Activated naive CD8-positive, alpha-beta T cell (primary cell): ENCODE results near the gene UBALD1.
"Not testable (repeated sequence)": the region's sequence is repeated elsewhere in the genome, so short reads cannot be mapped to it uniquely, and the experiment has no call there.

Experiments used
- H3K27ac Mint-ChIP-seq: one replicate; pipeline ENCODE4 v1.8.0; 2021; ENCODE audit warnings: mixed read lengths
- H3K27me3 Mint-ChIP-seq: one replicate; pipeline ENCODE4 v1.8.0; 2021; ENCODE audit warnings: mixed read lengths
- H3K36me3 Mint-ChIP-seq: one replicate; pipeline ENCODE4 v1.8.0; 2021; ENCODE audit warnings: mixed read lengths
- H3K4me1 Mint-ChIP-seq: one replicate; pipeline ENCODE4 v1.8.0; 2021; ENCODE audit warnings: low read depth, mixed read lengths
- H3K4me3 Mint-ChIP-seq: one replicate; pipeline ENCODE4 v1.8.0; 2021; ENCODE audit warnings: mild to moderate bottlenecking, mixed read lengths
- H3K9me3 Mint-ChIP-seq: one replicate; pipeline ENCODE4 v1.8.0; 2021; ENCODE audit warnings: low read depth, mixed read lengths

The UBALD1 gene

GRCh38 chr16:4651827-4652226 lies 37.1 kb upstream of the UBALD1 start:
- Mint-ChIP-seq H3K27ac (no peak overlapping the region), H3K9me3 (no peaks in the 10 kb centered on the region), H3K36me3 (peaks cover 2% of the 10 kb centered on the region), H3K27me3 (no peaks in the 10 kb centered on the region), H3K4me1 (peaks cover 26% of the 10 kb centered on the region), H3K4me3 (no peak overlapping the region)

GRCh38 chr16:4650443-4651074 lies 35.9 kb upstream of the UBALD1 start:
- not testable (repeated sequence) for H3K27me3 Mint-ChIP-seq, H3K4me3 Mint-ChIP-seq, H3K27ac Mint-ChIP-seq, H3K36me3 Mint-ChIP-seq, H3K9me3 Mint-ChIP-seq
- peaks cover 33% of the 10 kb centered on the region for H3K4me1 Mint-ChIP-seq

GRCh38 chr16:4649744-4650442 lies 35.2 kb upstream of the UBALD1 start:
- Mint-ChIP-seq H3K27me3 (no peaks in the 10 kb centered on the region), H3K36me3 (peaks cover 1% of the 10 kb centered on the region), H3K27ac (peak overlapping the region; percentile 75), H3K9me3 (no peaks in the 10 kb centered on the region), H3K4me1 (peaks cover 36% of the 10 kb centered on the region), H3K4me3 (peak overlapping the region; percentile 17)

GRCh38 chr16:4648917-4649316 lies 34.2 kb upstream of the UBALD1 start:
- Mint-ChIP-seq H3K9me3 (no peaks in the 10 kb centered on the region), H3K4me3 (no peak overlapping the region), H3K36me3 (no peaks in the 10 kb centered on the region), H3K4me1 (peaks cover 36% of the 10 kb centered on the region), H3K27ac (no peak overlapping the region), H3K27me3 (no peaks in the 10 kb centered on the region)

DNA sequence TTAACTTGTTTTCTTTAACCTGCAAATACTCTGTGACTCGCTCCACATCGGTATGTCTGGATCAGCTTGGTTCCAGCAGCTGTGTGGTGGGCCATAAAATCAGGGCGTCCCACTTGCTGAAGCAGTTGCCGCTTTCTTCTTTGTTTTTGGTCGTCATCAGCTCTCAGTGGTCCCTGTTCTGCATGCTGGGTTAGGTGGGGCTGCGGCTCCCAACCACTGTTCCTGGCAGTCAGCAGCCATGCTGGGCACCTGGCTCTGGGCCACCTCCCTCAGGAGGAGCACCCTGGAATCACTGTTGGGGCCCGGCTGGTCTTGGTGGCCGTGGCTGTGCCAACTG lies 32.9 kb upstream of the UBALD1 start:
- Mint-ChIP-seq H3K4me3 (no peak overlapping the region), H3K9me3 (no peaks in the 10 kb centered on the region), H3K36me3 (no peaks in the 10 kb centered on the region), H3K4me1 (peaks cover 36% of the 10 kb centered on the region), H3K27ac (peak overlapping the region; percentile 16), H3K27me3 (no peaks in the 10 kb centered on the region)

DNA sequence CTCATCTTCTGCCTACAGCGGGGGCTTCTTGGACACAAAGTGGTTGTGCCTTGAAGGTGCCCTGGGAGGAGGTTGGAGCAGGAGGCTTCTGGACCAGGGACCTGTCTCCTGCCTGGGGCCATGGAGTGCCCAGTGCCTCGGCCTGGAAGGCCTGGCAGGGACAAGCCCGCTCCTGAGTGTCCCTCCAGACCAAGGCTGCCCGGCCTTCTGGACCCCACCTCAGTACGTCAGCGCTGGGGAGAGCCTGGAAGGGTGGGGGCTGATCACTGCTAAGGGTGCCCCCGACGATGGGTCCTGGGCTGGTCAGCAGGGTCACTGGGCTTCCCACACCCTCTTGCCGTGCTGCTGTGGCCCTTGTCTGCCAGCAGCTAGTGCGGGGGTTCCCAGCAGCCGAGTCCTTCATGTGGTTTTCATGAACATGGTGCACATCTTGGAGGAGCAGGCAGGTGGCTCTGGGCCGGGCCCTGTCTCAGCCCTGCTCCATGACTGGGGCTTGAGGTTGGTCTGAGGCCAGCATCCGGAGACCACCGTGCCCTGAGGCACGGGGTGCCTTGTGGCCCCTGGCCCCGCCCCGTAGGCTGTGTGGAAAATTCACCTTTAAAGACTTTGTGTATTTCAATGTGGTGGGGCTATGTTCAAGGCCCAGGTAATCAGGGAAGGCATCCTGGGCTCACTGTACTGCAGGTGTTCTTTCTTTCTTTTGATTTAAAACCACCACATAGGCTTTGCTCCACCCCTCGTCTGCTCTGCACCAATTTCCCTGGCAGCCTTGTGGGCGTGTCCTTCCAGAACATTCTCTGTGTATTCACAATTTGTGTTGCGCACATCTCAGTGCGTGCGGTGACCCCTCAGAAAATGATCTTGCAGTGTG lies 32.3 kb upstream of the UBALD1 start:
- no peaks in the 10 kb centered on the region for H3K27me3 Mint-ChIP-seq
- H3K4me1 Mint-ChIP-seq, result peaks cover 36% of the 10 kb centered on the region
- H3K9me3 Mint-ChIP-seq, result no peaks in the 10 kb centered on the region
- no peaks in the 10 kb centered on the region for H3K36me3 Mint-ChIP-seq
- H3K4me3 Mint-ChIP-seq, result no peak overlapping the region
- peak overlapping the region; percentile 61 for H3K27ac Mint-ChIP-seq

DNA sequence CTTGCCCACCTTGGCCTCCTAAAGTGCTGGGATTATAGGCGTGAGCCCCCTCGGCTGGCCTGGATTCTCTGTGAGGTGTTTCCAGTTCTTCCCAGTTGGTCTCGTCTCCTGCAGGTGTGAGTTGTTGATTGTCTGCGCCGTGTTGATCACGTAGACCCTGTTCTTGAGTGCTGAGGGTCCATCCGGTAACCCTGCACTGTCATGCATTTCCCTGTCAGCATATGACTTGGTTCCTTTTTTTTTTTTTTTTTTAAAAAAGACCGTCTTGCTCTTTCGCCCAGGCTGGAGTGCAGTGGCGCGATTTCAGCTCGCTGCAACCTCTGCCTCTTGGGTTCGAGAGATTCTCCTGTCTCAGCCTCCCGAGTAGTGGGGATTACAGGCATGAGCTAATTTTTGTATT lies 27.2 kb upstream of the UBALD1 start:
- Mint-ChIP-seq H3K36me3 (no peaks in the 10 kb centered on the region), H3K27me3 (no peaks in the 10 kb centered on the region), H3K4me3 (no peak overlapping the region), H3K27ac (no peak overlapping the region), H3K9me3 (no peaks in the 10 kb centered on the region), H3K4me1 (peaks cover 35% of the 10 kb centered on the region)

DNA sequence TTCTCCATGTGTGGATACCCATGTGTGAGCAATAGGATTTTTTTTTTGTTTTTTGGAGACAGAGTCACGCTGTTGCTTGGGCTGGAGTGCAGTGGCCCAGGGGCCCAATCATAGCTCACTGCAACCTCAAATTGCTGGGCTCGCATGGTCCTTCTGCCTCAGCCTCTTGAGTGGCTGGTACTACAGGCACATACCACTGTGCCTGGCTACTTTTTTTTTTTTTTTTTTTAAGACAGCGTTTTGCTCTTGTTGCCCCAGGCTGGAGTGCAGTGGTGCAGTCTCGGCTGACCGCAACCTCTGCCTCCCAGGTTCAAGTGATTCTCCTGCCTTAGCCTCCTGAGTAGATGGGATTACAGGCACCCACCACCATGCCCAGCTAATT lies 26.6 kb upstream of the UBALD1 start:
- Mint-ChIP-seq H3K27me3 (no peaks in the 10 kb centered on the region), H3K4me1 (peaks cover 33% of the 10 kb centered on the region), H3K4me3 (no peak overlapping the region), H3K9me3 (no peaks in the 10 kb centered on the region), H3K36me3 (no peaks in the 10 kb centered on the region), H3K27ac (peak overlapping the region; percentile 50)

DNA sequence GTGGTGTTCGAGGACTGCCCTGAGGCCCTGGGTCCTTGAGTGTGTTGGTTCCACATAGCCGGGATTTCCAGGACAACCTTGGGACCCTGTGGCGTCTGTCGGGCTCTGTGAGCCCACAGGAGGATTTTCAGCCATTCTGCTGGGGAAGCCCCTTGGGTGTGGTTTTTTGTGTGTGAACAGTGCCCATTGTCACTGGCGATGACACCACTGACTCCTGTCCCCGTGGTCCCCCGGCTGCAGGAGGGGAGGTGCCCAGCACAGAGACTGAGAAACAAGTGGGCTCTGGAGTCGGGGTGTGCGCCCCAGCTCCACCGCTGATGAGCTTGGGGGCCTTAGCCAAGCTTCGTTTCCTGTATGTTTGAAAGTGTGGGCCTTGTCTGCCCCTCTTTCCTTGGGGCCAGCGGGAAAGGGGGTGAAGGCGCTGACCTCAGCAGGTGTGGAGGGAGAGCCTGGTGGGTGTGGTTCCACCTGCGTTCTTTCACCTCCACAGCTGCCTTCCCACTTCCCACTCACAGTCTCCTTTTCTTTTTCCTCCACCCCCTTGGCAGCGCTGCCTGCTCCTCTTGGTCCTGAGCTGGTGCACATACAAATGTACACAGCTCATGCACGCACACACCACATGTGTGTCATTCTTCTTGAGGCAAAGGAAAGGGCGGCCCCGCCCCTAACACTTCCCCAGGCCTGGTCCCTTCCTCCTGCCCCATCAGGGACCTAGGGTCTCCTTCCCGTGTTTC lies 26.1 kb upstream of the UBALD1 start:
- H3K27ac Mint-ChIP-seq, result peak overlapping the region; percentile 50

DNA sequence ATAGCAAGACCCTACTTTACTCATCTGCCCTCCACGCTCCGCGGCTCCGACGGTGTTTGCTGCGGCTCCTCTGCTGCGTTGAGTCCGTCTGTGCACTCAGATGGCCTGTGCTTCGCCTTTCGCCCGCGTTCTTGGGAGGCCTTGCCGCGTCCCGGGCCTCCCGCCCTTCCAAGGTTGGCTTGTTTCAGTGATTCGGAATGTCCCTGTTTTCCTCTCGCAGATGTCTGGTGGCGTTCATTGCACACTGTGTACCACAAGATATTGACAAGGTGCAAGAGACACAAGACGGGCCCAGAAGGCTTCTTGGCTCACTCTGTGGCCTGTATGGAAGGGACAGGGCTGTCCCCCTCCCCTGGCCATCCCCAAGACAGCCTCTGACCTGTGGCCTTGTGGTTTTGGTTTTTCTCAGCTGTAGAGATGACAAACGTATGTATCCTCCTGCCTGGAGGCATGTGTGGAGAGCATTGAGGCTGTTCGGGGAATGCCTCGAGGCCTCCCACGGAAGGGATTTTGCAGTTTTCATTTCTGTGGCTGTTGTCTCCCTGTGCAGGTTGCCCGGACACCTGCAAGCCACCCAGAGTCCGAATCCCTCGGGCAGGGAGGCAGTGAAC lies 25.3 kb upstream of the UBALD1 start:
- peaks cover 28% of the 10 kb centered on the region for H3K4me1 Mint-ChIP-seq
- no peaks in the 10 kb centered on the region for H3K9me3 Mint-ChIP-seq
- H3K27ac Mint-ChIP-seq, result no peak overlapping the region
- H3K27me3 Mint-ChIP-seq, result no peaks in the 10 kb centered on the region
- H3K36me3 Mint-ChIP-seq, result no peaks in the 10 kb centered on the region
- H3K4me3 Mint-ChIP-seq, result no peak overlapping the region

More for the DNA sequence above, 26.1 kb upstream of the UBALD1 start:
- no peaks in the 10 kb centered on the region for H3K27me3 Mint-ChIP-seq
- H3K4me1 Mint-ChIP-seq, result peaks cover 33% of the 10 kb centered on the region
- H3K36me3 Mint-ChIP-seq, result no peaks in the 10 kb centered on the region
- H3K9me3 Mint-ChIP-seq, result no peaks in the 10 kb centered on the region
- H3K4me3 Mint-ChIP-seq, result no peak overlapping the region

DNA sequence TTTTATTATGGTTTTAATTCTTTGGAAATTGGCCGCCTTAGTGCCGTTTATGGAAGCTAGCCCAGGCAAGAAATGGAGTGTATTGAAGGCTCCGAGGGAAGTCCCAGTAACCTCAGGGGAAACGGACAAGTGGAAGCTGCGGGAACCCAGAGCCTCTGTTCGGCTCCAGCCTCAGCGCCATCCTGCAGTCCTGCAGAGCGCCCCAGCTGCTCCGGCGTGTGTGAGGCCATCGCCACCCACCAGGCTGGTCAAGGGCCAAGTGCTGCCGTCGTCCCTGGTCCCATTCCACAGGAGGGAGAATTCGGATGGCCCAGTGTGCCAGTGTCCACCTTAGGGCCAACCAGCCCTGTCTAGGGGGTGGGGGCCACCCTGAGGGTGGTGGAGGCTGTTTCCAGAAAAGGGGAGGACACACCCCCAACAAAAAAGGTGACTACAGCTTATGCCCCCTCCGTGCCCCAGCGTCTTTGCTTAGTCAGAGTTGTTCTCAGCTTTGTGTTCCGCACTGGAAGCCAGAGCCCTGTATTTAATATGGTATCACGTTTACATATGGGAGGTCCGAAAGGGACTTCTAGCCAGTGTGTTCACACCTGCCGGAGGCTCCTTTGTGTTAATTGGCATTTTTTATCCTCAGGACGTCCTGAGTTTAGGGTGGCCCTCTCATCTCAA lies 22.9 kb upstream of the UBALD1 start:
- no peaks in the 10 kb centered on the region for H3K27me3 Mint-ChIP-seq
- H3K9me3 Mint-ChIP-seq, result no peaks in the 10 kb centered on the region
- no peak overlapping the region for H3K27ac Mint-ChIP-seq
- H3K4me3 Mint-ChIP-seq, result no peak overlapping the region
- H3K36me3 Mint-ChIP-seq, result no peaks in the 10 kb centered on the region
- H3K4me1 Mint-ChIP-seq, result peaks cover 28% of the 10 kb centered on the region

DNA sequence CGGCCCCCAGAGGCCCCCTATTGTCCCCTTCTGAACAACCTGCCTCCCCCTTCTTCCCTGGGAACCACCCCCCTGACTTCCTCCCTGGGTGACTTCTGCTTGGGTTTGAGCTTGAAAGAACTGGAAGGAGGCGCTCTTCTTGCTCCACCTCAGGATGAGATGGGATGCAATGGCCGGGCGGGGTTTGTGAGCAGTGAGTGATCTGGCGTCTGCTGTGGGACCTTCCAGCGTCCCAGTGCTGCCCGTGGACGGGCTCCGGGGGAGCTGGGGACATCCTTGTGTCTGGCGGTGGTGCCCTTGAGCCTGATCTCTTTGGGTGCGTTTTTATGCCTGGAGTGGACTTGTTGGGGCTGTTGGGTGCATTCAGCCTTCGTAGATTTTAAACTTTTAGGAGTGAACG lies 21.5 kb upstream of the UBALD1 start:
- Mint-ChIP-seq H3K4me1 (peaks cover 24% of the 10 kb centered on the region), H3K27ac (no peak overlapping the region)

DNA sequence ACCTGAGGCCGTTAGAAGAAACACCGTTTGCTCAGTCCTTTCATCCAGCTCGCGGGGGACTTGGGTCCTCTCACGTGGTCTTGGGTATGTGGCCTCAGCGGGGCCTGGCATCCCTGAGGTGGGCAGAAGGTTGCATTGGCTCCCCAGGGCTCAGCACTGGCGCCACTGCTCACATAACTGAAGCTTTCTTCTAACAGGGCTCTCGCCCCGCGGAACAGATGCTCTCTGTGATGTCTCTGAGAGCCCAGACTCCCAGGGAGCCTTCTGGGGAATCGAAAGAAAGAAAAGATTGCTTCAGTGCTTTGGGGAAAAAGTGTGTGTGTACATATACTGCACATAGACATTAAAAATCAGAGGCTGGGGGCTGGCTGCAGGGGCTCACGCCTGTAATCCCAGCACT lies 20.1 kb upstream of the UBALD1 start:
- H3K27me3 Mint-ChIP-seq, result no peaks in the 10 kb centered on the region
- peaks cover 5% of the 10 kb centered on the region for H3K36me3 Mint-ChIP-seq
- no peak overlapping the region for H3K4me3 Mint-ChIP-seq
- no peak overlapping the region for H3K27ac Mint-ChIP-seq
- peaks cover 14% of the 10 kb centered on the region for H3K4me1 Mint-ChIP-seq
- H3K9me3 Mint-ChIP-seq, result no peaks in the 10 kb centered on the region

More for the DNA sequence above, 21.5 kb upstream of the UBALD1 start:
- H3K4me3 Mint-ChIP-seq, result no peak overlapping the region
- H3K27me3 Mint-ChIP-seq, result no peaks in the 10 kb centered on the region
- no peaks in the 10 kb centered on the region for H3K9me3 Mint-ChIP-seq
- peaks cover 5% of the 10 kb centered on the region for H3K36me3 Mint-ChIP-seq
